ENCODE results near the gene ZFYVE26.

DNA sequence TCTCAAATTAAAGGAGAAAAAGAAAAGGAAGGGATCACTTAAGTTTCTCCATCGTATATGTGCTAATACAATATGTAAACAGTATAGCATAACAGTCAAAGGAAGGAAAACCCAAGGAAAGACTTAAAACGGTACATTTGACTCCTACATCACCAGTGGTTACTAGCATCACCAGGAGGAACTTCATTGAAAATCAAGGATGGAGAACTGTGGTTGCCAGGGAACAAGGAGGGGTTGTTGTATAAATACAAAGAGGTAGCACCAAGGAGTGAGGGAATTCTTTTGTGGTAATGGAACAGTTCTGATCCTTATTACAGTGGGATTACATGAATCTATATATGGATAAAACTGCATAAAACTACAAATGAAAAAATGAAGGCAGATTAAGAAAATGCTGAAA is 1.6 kb downstream of the ZFYVE26 start:
- no peak for TF ChIP-seq POLR2AphosphoS5 (IDR thresholded peaks at IDR 0.05; ENCODE audit: borderline replicate concordance, low read depth, low read length)
- TF ChIP-seq EZH2 (IDR thresholded peaks at IDR 0.05) = no peak
